NCI-H345 treated with DMSO at 0.1 percent for 48 hours (cell line): ENCODE measurements around the gene THSD4.
A peak's percentile ranks its signal among the peaks of the same experiment; 100 is the strongest.

Source experiments
- DNase-seq: peaks from one replicate; lab custom pipeline; 2025; ENCODE audit not compliant: unreplicated experiment; lab: John Stamatoyannopoulos, UW

THSD4 gene

DNA sequence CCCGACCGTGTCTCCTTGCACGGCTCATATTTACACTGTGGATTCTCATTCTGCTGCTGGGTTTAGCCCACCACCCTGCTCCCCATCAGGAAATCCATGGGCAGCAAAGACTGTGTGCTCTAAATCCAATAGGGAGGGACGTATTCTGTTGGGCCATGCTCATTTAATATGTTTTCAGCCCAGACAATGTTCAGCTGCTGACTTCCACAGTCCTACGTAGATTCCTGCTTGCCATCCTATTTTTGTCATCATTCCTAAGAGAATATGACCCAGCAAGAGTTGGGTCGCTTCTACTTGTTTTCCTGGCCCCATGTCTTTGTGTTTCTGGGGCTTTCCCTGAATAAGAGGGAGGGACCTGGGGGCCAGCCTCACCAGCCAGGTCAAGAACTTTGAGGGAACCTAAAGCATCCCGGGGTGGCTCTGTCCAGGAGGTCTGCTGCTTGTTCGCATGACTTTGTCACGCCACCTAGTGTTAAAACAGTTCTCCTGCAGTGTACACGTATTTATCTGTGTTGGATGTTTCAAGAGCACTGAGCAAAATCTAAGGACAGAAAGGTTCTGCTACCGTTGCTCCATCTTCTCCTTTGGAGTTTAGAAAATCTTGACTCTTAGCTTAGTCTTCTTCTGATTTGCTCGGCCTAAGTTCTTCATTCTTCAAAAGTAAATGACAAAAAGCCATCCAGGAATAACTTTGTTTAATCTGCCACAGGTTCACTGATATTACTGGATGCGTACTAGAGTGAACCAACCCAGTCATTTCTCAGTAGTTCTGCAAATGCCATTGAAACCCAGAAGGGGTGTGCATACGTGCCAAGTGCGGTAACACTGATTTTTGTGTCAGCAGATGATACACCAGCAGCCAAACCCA is 615.2 kb downstream of the THSD4 start:
- peak; percentile 18 for DNase-seq

DNA sequence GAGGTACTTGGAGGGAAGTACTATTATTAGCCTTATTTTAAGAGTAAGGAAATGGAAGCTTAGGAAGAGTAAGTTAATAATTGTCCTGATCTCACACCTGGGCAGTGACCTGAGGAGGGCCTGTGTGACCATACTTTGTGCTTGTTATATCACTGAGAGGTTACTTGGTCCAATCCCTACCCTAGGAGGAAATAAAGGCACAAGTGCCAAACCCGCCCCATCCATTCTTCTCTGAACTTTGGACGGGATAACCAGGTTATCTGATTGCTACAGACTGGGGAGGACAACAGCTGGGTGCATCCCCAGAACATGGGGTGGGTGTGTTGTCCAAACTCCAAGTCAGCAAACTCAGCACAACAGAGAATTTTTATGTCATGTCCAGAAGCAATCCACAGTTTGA is 617.4 kb downstream of the THSD4 start:
- no peak for DNase-seq

- DNase-seq = no peak
Observed at GRCh38 chr15:71733122-71733521, 617.9 kb downstream of the THSD4 start.

- DNase-seq = no peak
Observed at GRCh38 chr15:71734709-71735384, 619.6 kb downstream of the THSD4 start.

DNA sequence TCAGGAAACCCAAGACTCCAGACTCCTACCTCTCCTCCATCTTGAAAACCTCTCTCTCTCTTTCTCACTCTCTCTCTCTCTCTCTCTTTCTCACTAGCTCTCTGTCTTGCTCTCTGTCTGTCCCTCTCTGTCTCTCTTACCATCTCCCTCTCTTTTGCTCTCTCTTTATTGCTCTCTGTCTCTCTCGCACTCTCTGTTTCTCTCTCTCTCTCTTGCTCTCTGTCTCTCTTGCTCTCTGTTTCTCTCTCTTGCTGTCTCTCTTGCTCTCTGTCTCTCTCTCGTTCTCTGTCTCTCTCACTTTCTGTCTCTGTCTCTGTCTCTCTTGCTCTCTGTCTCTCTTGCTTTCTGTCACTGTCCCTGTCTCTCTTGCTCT is 620.1 kb downstream of the THSD4 start:
- no peak for DNase-seq

GRCh38 chr15:71736286-71736947 is 621.1 kb downstream of the THSD4 start:
- DNase-seq = no peak

- DNase-seq = no peak
Observed at GRCh38 chr15:71737761-71738160, 622.5 kb downstream of the THSD4 start.

GRCh38 chr15:71739355-71739754 is 624.1 kb downstream of the THSD4 start:
- DNase-seq = no peak

- no peak for DNase-seq
Observed at GRCh38 chr15:71742964-71743363, 627.7 kb downstream of the THSD4 start.

DNA sequence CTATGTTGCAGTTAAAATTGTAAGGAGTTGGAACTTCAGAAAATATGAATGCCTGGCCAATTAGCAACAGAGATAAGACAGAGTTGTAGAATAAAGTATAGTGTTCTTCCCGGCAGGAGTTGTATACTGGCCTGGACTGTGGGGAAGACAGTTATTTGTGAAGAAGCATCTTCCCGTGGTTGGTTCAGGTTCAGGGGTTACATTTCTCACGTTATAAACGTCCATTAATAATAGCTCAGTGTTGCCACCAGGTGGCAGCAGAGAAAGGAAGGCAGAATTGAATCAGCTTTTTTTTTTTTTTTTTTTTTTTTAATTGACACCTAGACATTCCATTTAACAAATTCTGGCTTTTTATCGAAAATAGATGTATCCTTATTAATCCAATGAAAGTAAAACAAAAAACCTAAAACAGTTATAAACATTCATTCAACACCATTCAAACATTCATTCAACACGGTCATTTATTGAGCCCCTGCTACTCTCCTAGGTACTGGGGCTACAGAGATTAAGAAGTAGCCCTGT is 628.7 kb downstream of the THSD4 start:
- DNase-seq = peak; percentile 7

GRCh38 chr15:71746719-71747118 is 631.4 kb downstream of the THSD4 start:
- DNase-seq = no peak

DNA sequence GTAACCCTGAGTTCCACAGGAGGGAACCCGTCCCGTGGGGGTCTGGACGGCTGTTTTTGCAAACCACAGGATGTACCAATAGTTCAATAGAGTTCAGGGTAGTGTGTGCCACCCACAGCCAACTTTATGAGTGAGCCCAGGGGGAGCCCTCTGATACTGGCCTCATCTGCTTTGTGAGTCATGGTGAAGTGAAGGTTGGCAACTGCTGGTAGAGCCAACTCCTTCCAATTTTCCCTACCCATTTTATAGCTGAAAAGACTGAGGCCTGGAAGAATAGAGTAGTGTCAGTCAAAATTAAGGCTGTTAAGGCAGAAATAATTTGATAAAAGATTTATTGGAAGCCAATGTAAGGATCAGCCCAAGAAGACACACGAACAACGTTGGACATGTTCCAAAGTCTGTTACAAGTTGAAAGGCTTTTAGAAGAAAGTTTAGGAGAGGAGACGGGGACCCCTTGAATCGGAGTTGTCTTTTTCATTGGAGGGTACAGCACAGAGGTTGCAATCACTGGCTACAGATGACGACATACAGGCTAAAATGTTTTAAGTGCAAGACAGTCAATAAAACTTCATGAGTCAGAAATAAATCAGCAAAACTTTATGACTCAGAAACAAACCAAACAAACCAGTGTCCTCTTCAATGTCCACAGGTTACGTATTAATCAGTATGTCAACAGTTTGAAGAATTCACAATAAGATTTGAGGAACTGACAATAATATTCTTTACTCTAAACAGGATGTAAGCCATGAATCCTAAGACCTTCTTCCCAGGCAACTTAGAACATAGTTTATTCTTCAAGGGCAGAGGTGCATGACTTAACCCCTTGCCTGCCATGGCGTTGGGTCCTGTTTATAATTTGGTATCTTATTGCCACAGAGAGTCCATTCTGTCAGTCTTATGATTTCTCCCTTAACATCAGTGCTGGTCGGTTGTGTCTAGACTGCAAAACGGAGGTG is 632.1 kb downstream of the THSD4 start:
- DNase-seq = no peak

GRCh38 chr15:71748293-71748718 is 633.0 kb downstream of the THSD4 start:
- no peak for DNase-seq

GRCh38 chr15:71749500-71749899 is 634.2 kb downstream of the THSD4 start:
- no peak for DNase-seq

DNA sequence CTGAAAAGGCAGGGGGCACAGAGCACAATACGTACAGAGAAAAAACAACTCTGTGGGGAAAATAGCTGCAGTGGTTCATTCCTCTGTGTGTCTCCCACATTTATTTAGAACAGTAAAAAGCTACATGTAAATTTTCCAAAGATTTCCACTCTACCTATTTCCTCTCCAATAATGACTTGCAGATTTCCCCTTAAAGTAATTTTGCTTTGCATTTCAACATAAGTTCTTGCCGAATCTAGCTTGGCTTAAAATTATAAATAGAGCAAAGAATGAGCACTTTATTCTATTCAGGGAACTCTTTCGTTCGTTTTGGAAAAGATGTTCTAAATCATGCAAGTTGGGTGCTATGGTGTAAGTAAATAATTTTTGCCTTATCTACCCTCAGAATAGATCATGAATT is 636.9 kb downstream of the THSD4 start:
- DNase-seq = no peak

GRCh38 chr15:71752604-71753289 is 637.5 kb downstream of the THSD4 start:
- DNase-seq = no peak

GRCh38 chr15:71753346-71753745 is 638.1 kb downstream of the THSD4 start:
- no peak for DNase-seq

GRCh38 chr15:71754660-71755059 is 639.4 kb downstream of the THSD4 start:
- DNase-seq = no peak

GRCh38 chr15:71755092-71755970 is 640.1 kb downstream of the THSD4 start:
- DNase-seq = no peak
